Lower leg skin (tissue), 3 donors: ENCODE measurements around the gene C5orf58.

Experiments used
- CTCF ChIP-seq, 3 donors: fragments of 450-650 bp; IDR thresholded peaks; one replicate each; pipeline ENCODE4 v1.5.1; 2016; ENCODE audit warnings: antibody characterized with exemption in 3 of 3, mild to moderate bottlenecking in 3 of 3, moderate library complexity in 2 of 3
- POLR2A ChIP-seq, 2 donors: fragments of 450-650 bp; IDR thresholded peaks; one replicate each; pipeline ENCODE4 v1.6.1; 2016 to 2017; ENCODE audit warnings: antibody characterized with exemption in 2 of 2, mild to moderate bottlenecking in 1 of 2, moderate library complexity in 1 of 2

GRCh38 chr5:170223360-170223759 lies 9.4 kb upstream of the C5orf58 start:
- TF ChIP-seq POLR2A (IDR thresholded peaks at IDR 0.05) (no peak), CTCF (IDR thresholded peaks at IDR 0.05) (no peak)
